ENCODE measurements around the gene NDC80. TPM values are rescaled to one million over a fixed set of nuclear protein-coding genes. Genes with fewer than 3 reads are reported as not detected.

The NDC80 gene
- total RNA-seq, 1 donor: 2.2 TPM

GRCh38 chr18:2610549-2610948 lies 39.2 kb downstream of the NDC80 start:
- DNase-seq (ENCODE audit: insufficient read length, low spot score, missing footprints): no peak
- no peak for TF ChIP-seq CTCF (IDR thresholded peaks at IDR 0.05; ENCODE audit: extremely low read depth, low read depth, low read length)
- peaks cover 13% of the 10 kb centered on the region for H3K36me3 ChIP-seq (ENCODE audit: insufficient read depth, low read length)
- H3K27ac ChIP-seq (ENCODE audit: low read depth, low read length): no peak overlapping the region
- H3K27me3 ChIP-seq (ENCODE audit: insufficient read depth, low read length): no peaks in the 10 kb centered on the region
- no peaks in the 10 kb centered on the region for H3K9me3 ChIP-seq (ENCODE audit: low read depth, low read length)
- no peaks in the 10 kb centered on the region for H3K79me2 ChIP-seq (ENCODE audit: insufficient read depth, low read length)
- peaks cover 5% of the 10 kb centered on the region for H3K4me1 ChIP-seq (ENCODE audit: insufficient read depth, low read length)
- no peaks in the 10 kb centered on the region for H4K20me1 ChIP-seq (ENCODE audit: insufficient read depth, low read length)
- H3K4me3 ChIP-seq (ENCODE audit: insufficient read depth, low read length): no peak overlapping the region
- H2AFZ ChIP-seq (ENCODE audit: low read length): no peak overlapping the region
- H3K4me2 ChIP-seq (ENCODE audit: insufficient read depth, low read length): no peak overlapping the region

DNA sequence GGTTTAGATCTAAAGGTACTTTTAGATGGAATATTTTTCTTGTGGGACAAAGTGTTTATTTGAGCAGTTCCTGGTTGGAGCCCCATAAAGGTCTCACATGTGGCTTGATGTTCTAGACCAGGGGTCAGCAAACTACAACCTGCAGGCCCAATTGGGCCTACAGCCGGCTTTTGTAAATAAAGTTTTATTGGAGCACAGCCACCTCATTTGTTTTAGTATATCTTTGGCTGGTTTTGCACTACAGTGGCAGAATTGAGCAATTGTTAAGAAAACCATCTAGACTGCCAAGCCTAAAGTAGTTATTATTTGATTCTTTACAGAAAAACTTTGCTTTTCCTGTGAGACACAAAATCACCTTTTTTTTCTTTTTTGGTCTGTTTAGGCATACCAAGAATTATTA lies 41.6 kb downstream of the NDC80 start:
- Histone ChIP-seq H3K4me1 (ENCODE audit: insufficient read depth, low read length) (peaks cover 3% of the 10 kb centered on the region), H3K4me2 (ENCODE audit: insufficient read depth, low read length) (no peak overlapping the region), H3K27me3 (ENCODE audit: insufficient read depth, low read length) (no peaks in the 10 kb centered on the region), H4K20me1 (ENCODE audit: insufficient read depth, low read length) (no peaks in the 10 kb centered on the region), H3K9me3 (ENCODE audit: low read depth, low read length) (no peaks in the 10 kb centered on the region), H3K36me3 (ENCODE audit: insufficient read depth, low read length) (peaks cover 13% of the 10 kb centered on the region), H3K79me2 (ENCODE audit: insufficient read depth, low read length) (no peaks in the 10 kb centered on the region), H2AFZ (ENCODE audit: low read length) (peak overlapping the region; percentile 21), H3K27ac (ENCODE audit: low read depth, low read length) (no peak overlapping the region), H3K4me3 (ENCODE audit: insufficient read depth, low read length) (no peak overlapping the region)
- DNase-seq (ENCODE audit: insufficient read length, low spot score, missing footprints): no peak
- TF ChIP-seq CTCF (IDR thresholded peaks at IDR 0.05; ENCODE audit: extremely low read depth, low read depth, low read length): no peak

DNA sequence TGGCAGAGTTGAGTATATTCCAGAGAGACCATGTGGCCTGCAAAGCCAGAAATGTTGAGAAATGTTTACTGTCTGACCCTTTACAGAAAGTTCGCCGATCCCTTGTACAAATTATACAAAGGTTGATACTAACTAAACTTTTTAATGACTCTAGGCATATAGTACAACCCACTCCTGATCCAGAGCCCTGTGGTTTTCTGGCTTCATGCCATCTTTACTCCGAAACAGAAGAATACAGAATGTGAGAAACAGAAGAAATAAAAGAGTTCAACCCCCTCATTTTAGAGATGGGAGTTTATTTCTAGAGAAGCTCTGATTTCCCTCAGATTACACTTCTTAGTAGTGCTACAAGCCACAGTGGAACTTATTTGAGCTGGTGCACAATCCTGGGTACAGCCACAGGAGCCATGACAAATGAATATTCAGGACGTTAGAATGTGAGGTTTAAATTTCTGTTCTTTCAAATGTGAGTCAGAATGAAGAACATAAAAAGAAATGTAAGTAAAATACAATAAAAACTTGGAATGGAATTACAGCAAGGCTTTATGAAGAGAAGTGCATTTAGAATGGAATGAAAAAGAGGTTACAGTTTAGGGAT lies 46.1 kb downstream of the NDC80 start:
- Histone ChIP-seq H4K20me1 (ENCODE audit: insufficient read depth, low read length) (no peaks in the 10 kb centered on the region), H2AFZ (ENCODE audit: low read length) (no peak overlapping the region), H3K4me1 (ENCODE audit: insufficient read depth, low read length) (peaks cover 3% of the 10 kb centered on the region), H3K36me3 (ENCODE audit: insufficient read depth, low read length) (peaks cover 9% of the 10 kb centered on the region), H3K27me3 (ENCODE audit: insufficient read depth, low read length) (no peaks in the 10 kb centered on the region), H3K4me2 (ENCODE audit: insufficient read depth, low read length) (no peak overlapping the region), H3K4me3 (ENCODE audit: insufficient read depth, low read length) (no peak overlapping the region), H3K79me2 (ENCODE audit: insufficient read depth, low read length) (no peaks in the 10 kb centered on the region), H3K27ac (ENCODE audit: low read depth, low read length) (no peak overlapping the region), H3K9me3 (ENCODE audit: low read depth, low read length) (no peaks in the 10 kb centered on the region)
- no peak for DNase-seq (ENCODE audit: insufficient read length, low spot score, missing footprints)
- TF ChIP-seq CTCF (IDR thresholded peaks at IDR 0.05; ENCODE audit: extremely low read depth, low read depth, low read length): no peak

DNA sequence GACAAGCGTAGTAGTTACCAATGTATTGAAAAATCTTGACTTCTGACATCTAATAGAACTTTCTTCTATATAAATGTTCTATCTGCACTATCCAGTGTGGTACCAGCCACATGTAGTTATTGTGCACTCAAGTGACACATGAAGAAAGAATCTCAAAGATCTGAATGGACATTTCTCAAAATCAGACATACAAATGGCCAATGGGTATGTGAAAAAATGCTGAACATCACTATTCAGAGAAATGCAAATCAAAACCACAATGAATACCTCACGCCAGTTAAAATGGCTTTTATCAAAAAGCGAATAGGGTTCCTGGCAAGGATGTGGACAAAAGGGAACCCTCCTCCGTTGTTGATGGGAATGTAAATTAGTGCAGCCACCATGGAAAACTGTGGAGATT lies 46.7 kb downstream of the NDC80 start:
- H3K79me2 ChIP-seq (ENCODE audit: insufficient read depth, low read length): no peaks in the 10 kb centered on the region
- no peak for DNase-seq (ENCODE audit: insufficient read length, low spot score, missing footprints)
- H3K4me1 ChIP-seq (ENCODE audit: insufficient read depth, low read length): peaks cover 3% of the 10 kb centered on the region
- no peaks in the 10 kb centered on the region for H4K20me1 ChIP-seq (ENCODE audit: insufficient read depth, low read length)
- H3K36me3 ChIP-seq (ENCODE audit: insufficient read depth, low read length): peaks cover 9% of the 10 kb centered on the region
- no peak overlapping the region for H3K4me2 ChIP-seq (ENCODE audit: insufficient read depth, low read length)
- no peaks in the 10 kb centered on the region for H3K9me3 ChIP-seq (ENCODE audit: low read depth, low read length)
- H3K4me3 ChIP-seq (ENCODE audit: insufficient read depth, low read length): no peak overlapping the region
- H3K27ac ChIP-seq (ENCODE audit: low read depth, low read length): no peak overlapping the region
- no peaks in the 10 kb centered on the region for H3K27me3 ChIP-seq (ENCODE audit: insufficient read depth, low read length)
- TF ChIP-seq CTCF (IDR thresholded peaks at IDR 0.05; ENCODE audit: extremely low read depth, low read depth, low read length): no peak
- no peak overlapping the region for H2AFZ ChIP-seq (ENCODE audit: low read length)

Measured in osteoblast (primary cell).